IMR-90 (cell line): ENCODE measurements around the gene CYB561D1. TPM values are rescaled to one million over a fixed set of nuclear protein-coding genes. Genes with fewer than 3 reads are reported as not detected.

Source experiments
- ATAC-seq: fragments of 200-7000 bp; cut with Tn5 transposase; 2 replicates; pipeline ENCODE4 v1.9.1; 2020; ENCODE audit warnings: low read depth, mild to moderate bottlenecking, moderate library complexity
- BruUV-seq: library from RNA; stranded (reverse); fragments of 400-500 nt; replicated peaks from 2 replicates; lab custom pipeline; 2021; lab: Mats Ljungman, UMichigan
- CTCF ChIA-PET: fragments of 300-600 bp; formaldehyde crosslinking; extraction: SDS; loops from one replicate; lab custom pipeline; 2021; ENCODE audit warnings: antibody characterized with exemption; lab: Yijun Ruan, JAX
- POLR2A ChIA-PET: fragments of 300-600 bp; sonication (Branson Sonifier 250); formaldehyde crosslinking; loops from one replicate; lab custom pipeline; 2022; ENCODE audit warnings: antibody characterized with exemption; ENCODE audit not compliant: unreplicated experiment; lab: Charles Lee
- DNase-seq: peaks from one replicate; pipeline ENCODE4 v3.0.0; 2013
- H2AFZ ChIP-seq: replicated peaks from 2 replicates; pipeline ENCODE3; 2013; ENCODE audit warnings: low read length, mild to moderate bottlenecking; ENCODE audit not compliant: poor library complexity
- H2AK5ac ChIP-seq: 2 replicates; pipeline ENCODE4 v1.6.1; 2013; ENCODE audit warnings: low read depth, low read length, inconsistent platforms
- H2AK9ac ChIP-seq: replicated peaks from 2 replicates; pipeline ENCODE3; 2013; ENCODE audit warnings: mild to moderate bottlenecking, low read depth, low read length, moderate library complexity; ENCODE audit not compliant: poor library complexity
- H2BK120ac ChIP-seq: 2 replicates; pipeline ENCODE4 v1.6.1; 2013; ENCODE audit warnings: low read depth, low read length, inconsistent platforms
- H2BK15ac ChIP-seq: 3 replicates; pipeline ENCODE4 v1.6.1; 2013; ENCODE audit warnings: low read depth, low read length, inconsistent platforms
- H2BK20ac ChIP-seq: 2 replicates; pipeline ENCODE4 v1.6.1; 2013; ENCODE audit warnings: low read depth, mild to moderate bottlenecking, inconsistent platforms, low read length, moderate library complexity
- H2BK5ac ChIP-seq: 2 replicates; pipeline ENCODE4 v1.6.1; 2013; ENCODE audit warnings: mild to moderate bottlenecking, low read depth, low read length, inconsistent platforms; ENCODE audit not compliant: poor library complexity, severe bottlenecking
- H3K14ac ChIP-seq: replicated peaks from 2 replicates; pipeline ENCODE4 v1.6.1; 2013; ENCODE audit warnings: low read depth, low read length, inconsistent platforms
- H3K18ac ChIP-seq: 2 replicates; pipeline ENCODE4 v1.6.1; 2013; ENCODE audit warnings: low read depth, low read length, control low read depth
- H3K23ac ChIP-seq: 2 replicates; pipeline ENCODE4 v1.6.1; 2013; ENCODE audit warnings: low read depth, low read length, inconsistent platforms
- H3K27ac ChIP-seq: 2 replicates; pipeline ENCODE4 v1.5.1; 2013; ENCODE audit warnings: mild to moderate bottlenecking, control low read depth, low read length; ENCODE audit not compliant: insufficient read depth
- H3K27me3 ChIP-seq: 2 replicates; pipeline ENCODE4 v1.6.1; 2013; ENCODE audit warnings: low read length; ENCODE audit not compliant: control insufficient read depth, insufficient read depth
- H3K36me3 ChIP-seq: 2 replicates; pipeline ENCODE4 v1.6.1; 2013; ENCODE audit warnings: low read length, mixed read lengths; ENCODE audit not compliant: control insufficient read depth, insufficient read depth
- H3K4ac ChIP-seq: 2 replicates; pipeline ENCODE4 v1.6.1; 2013; ENCODE audit warnings: low read depth, low read length, inconsistent platforms
- H3K4me1 ChIP-seq: 2 replicates; pipeline ENCODE4 v1.6.1; 2013; ENCODE audit warnings: low read length, mixed read lengths; ENCODE audit not compliant: control insufficient read depth, insufficient read depth
- H3K4me2 ChIP-seq: 2 replicates; pipeline ENCODE4 v1.6.1; 2013; ENCODE audit warnings: low read depth, mild to moderate bottlenecking, control low read depth, low read length, moderate library complexity
- H3K4me3 ChIP-seq: 2 replicates; pipeline ENCODE4 v1.5.1; 2013; ENCODE audit warnings: low read depth, mild to moderate bottlenecking, control low read depth, low read length, moderate library complexity; ENCODE audit not compliant: insufficient read depth
- H3K56ac ChIP-seq: 2 replicates; pipeline ENCODE4 v1.6.1; 2013; ENCODE audit warnings: low read length, inconsistent platforms; ENCODE audit not compliant: insufficient read depth; ENCODE audit errors: extremely low read depth
- H3K79me1 ChIP-seq, 2 experiments: 2 replicates each; pipeline ENCODE4 v1.6.1; 2013; ENCODE audit warnings: low read length in 2 of 2, inconsistent platforms in 1 of 2, low read depth in 1 of 2
- H3K9ac ChIP-seq: 2 replicates; pipeline ENCODE4 v1.6.1; 2013; ENCODE audit warnings: low read depth, low read length, control low read depth
- H3K9me1 ChIP-seq: 2 replicates; pipeline ENCODE4 v1.6.1; 2013; ENCODE audit warnings: low read length, inconsistent platforms; ENCODE audit not compliant: insufficient read depth
- H3K9me3 ChIP-seq: 2 replicates; pipeline ENCODE4 v1.6.1; 2013; ENCODE audit warnings: low read length; ENCODE audit not compliant: control insufficient read depth, insufficient read depth
- H4K20me1 ChIP-seq: 2 replicates; pipeline ENCODE4 v1.6.1; 2013; ENCODE audit warnings: low read length, inconsistent platforms; ENCODE audit not compliant: insufficient read depth
- H4K5ac ChIP-seq: 2 replicates; pipeline ENCODE4 v1.6.1; 2013; ENCODE audit warnings: mild to moderate bottlenecking, low read depth, low read length, control low read depth
- H4K8ac ChIP-seq, 2 experiments: 2 replicates each; pipeline ENCODE4 v1.6.1; 2013; ENCODE audit warnings: low read depth in 2 of 2, low read length in 2 of 2, control low read depth in 1 of 2, inconsistent platforms in 1 of 2
- H4K91ac ChIP-seq: 2 replicates; pipeline ENCODE4 v1.6.1; 2013; ENCODE audit warnings: low read depth, low read length, inconsistent platforms; ENCODE audit not compliant: insufficient read depth
- CHD1 ChIP-seq: IDR thresholded peaks from 2 replicates; pipeline ENCODE4 v1.6.1; 2012; ENCODE audit warnings: low read depth, low read length, improper control_type of control experiment
- WGBS, 2 experiments: methylation state at CpG; one replicate each; pipeline versions ENCODE4 v1.1.5 to v1.1.7; 2013; ENCODE audit warnings: missing lambda C conversion rate in 2 of 2; ENCODE audit not compliant: insufficient read length in 1 of 2; ENCODE audit errors: extremely low coverage in 2 of 2; 5-methylcytosine and 5-hydroxymethylcytosine counted together
- dilution Hi-C: fragments of 300-500 bp; cut with HindIII; formaldehyde crosslinking; loops from one replicate; pipeline ENCODE4 v1.14.3; 2018; ENCODE audit warnings: low sequenced_read_pairs; ENCODE audit not compliant: unreplicated experiment
- in situ Hi-C: fragments of 300-500 bp; cut with MboI; formaldehyde crosslinking; loops from 3 replicates; pipeline ENCODE4 v1.14.3; 2019; ENCODE audit warnings: low sequenced_read_pairs, inconsistent platforms, mixed read lengths
- intact Hi-C: fragments of 100-400 bp; cut with micrococcal nuclease; formaldehyde crosslinking; loops from 2 replicates; pipeline ENCODE4 v1.10.0; 2022
- polyA plus RNA-seq, 3 experiments: library from polyadenylated mRNA; depleted of rRNA; stranded (reverse); fragments of >200 nt; gene quantifications; 2 replicates each; pipeline ENCODE4 v1.2.3, GENCODE V29; 2012; ENCODE audit warnings: low replicate concordance in 1 of 3
- total RNA-seq: library from RNA; depleted of rRNA; stranded (reverse); fragments of >200 nt; gene quantifications from 2 replicates; pipeline ENCODE4 v1.2.3, GENCODE V29; 2012

Gene CYB561D1
- total and polyA plus RNA-seq, 2 of the 4 experiments (the other 2 are of a cell fraction): 5.7 to 8.1 TPM

- Histone ChIP-seq H3K4ac (no peak overlapping the region), H2BK120ac (no peak overlapping the region), H4K91ac (no peak overlapping the region), H3K9ac (no peak overlapping the region), H4K8ac (no peak overlapping the region), H4K5ac (no peak overlapping the region), H2AK9ac (no peak overlapping the region), H3K79me1 (no peaks in the 10 kb centered on the region), H3K4me3 (no peak overlapping the region), H2AK5ac (no peak overlapping the region), H3K27ac (no peak overlapping the region), H3K27me3 (peaks cover 29% of the 10 kb centered on the region), H2BK20ac (no peak overlapping the region), H3K14ac (no peak overlapping the region), H2BK5ac (no peak overlapping the region), H3K4me1 (no peaks in the 10 kb centered on the region), H3K23ac (no peak overlapping the region), H3K18ac (no peak overlapping the region), H3K9me1 (no peaks in the 10 kb centered on the region; the same call in 1 of the 2 replicates), H3K36me3 (no peaks in the 10 kb centered on the region), H3K56ac (no peak overlapping the region), H3K4me2 (no peak overlapping the region), H2AFZ (no peak overlapping the region), H2BK15ac (no peak overlapping the region), H3K9me3 (no peaks in the 10 kb centered on the region), H4K20me1 (no peaks in the 10 kb centered on the region)
- in situ Hi-C loops (no loop called here), dilution Hi-C loops (no loop called here), intact Hi-C loops (no loop called here)
- no peak for TF ChIP-seq CHD1
- no peak for ATAC-seq
- CTCF ChIA-PET: no interaction called here
- no TSS peak for BruUV-seq
- POLR2A ChIA-PET: no interaction called here
- WGBS, 2 experiments: no CpG with 5 or more reads among the region's 7 CpGs
- DNase-seq: no peak
These were observed 28.1 kb downstream of the CYB561D1 start for GRCh38 chr1:109522026-109522425.
